Measurements from ENCODE around the gene KLRC1. TPM values are rescaled to one million over a fixed set of nuclear protein-coding genes. Genes with fewer than 3 reads are reported as not detected.
A peak's percentile ranks its signal among the peaks of the same experiment; 100 is the strongest.
"Not testable (repeated sequence)": the region's sequence is repeated elsewhere in the genome, so short reads cannot be mapped to it uniquely, and the experiment has no call there.

Gene KLRC1
- total RNA-seq = not detected in 2 replicates

DNA sequence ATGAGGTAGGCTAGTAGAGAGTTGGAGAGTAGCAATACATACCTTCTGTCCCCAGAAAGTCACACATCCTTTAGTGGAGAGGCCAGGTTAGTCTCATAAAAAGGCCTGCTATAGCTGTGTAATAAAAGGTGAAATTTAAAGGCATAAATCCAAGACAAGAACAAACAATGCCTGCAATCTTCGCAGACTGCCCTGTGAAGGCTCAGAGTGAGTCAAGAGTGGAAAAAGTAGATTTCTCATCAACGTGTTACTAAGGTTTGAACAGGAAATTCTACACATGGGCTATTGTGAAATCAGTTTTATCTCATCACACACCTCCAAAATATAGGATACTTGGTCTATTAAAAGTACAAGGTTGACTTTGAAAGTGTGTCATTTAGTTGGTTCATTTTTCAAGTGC is at the start of gene KLRC1:
TSS of gene KLRC1 (minus strand) at position 222 of the 400 bp plus-strand sequence. CDS start 2,221 bp downstream, outside the sequence.
- no peak for DNase-seq

DNA sequence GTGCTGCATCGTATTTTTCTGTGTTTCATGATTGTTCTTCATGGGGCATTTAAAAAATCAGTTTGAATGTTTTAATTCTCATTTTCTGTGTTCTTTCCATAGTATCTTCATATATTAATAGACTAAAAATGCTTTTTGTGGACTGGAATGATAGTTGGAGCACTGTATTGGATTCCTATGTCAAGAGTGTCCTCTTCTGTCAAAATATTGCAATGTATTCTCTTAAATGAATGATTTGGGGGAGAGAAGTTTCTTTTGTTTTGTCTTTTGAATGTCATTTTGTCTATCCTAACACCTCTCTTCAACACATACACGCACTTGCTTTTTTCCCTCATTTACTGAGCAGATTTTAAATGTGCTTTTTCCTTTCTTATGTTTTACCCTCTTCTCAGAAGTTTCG is 47.9 kb upstream of the KLRC1 start:
- DNase-seq = peak; percentile 2

DNA sequence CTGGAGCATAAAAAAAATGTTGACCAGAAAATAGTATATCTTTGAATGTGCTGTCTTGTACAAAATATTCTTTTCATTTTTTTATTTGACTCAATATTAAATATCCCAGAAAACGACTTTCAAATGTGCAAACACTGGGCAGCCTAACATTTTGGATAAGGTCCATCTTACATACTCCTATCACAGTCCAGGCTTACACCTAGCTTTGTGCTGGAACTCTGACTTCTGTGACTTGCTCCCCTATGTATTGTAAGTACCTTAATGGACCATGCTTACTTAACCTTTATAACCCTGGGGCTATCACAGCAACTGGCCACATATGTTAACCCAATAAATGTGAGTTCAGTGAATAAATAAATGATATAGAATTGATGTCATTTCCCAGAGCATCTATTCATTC is 44.9 kb upstream of the KLRC1 start:
- no peak for DNase-seq

DNA sequence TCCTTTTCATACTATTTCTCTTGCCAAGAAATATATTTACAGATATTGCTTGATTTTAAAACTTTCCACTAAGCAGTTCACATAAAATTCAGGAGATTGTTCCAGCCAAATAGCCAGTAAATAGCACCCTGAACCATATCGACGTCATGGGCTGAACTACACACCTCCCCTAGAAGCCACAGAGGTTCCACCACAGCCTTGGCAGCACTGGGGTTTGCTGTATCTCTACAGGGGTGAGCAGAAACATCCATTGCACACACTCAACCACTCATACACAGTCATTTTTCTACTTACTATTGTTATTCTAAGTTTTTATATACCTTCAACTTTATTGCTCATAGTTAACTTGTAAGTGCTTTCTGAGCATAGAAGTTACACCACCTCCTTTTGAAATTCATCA is 44.4 kb upstream of the KLRC1 start:
- no peak for DNase-seq

DNA sequence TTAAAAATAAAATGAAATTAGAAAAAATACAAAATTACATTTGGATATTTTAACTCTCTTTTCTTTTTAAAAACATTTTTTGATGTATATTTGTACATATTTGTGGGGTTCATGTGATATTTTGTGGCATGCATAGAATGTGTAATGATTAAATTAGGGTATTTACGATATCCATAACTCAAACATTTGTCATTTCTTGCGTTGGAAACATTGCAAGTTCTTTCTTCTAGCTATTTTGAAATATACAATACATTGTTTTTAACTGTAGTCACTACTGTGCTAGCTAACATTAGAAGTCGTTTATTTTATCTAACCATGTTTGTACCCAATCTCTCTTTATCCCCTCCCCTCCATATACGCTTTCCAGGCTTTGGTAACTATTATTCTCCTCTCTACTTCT is 38.6 kb upstream of the KLRC1 start:
- DNase-seq = no peak

DNA sequence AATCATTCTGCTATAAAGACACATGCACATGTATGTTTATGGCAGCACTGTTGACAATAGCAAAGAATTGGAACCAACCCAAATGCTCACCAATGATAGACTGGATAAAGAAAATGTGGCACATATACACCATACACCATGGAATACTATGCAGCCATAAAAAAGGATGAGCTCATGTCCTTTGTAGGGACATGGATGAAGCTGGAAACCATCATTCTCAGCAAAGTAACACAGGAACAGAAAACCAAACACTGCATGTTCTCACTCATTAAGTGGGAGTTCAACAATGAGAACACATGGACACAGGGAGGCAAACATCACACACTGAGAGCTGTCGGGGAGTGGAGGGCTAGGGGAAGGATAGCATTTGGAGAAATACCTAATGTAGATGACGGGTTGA is 34.2 kb upstream of the KLRC1 start:
- not testable (repeated sequence) for DNase-seq

DNA sequence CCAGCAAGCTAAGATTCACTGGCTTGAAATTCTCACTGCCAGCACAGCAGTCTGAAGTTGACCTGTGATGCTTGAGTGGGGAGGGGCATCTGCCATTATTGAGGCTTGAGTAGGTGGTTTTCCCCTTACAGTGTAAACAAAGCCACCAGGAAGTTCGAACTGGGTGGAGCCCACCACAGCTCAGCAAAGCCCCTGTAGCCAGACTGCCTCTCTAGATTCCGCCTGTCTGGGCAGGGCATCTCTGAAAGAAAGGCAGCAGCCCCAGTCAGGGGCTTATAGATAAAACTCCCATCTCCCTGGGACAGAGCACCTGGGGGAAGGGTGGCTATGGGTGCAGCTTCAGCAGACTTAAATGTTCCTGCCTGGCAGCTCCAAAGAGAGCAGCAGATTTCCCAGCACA is 28.7 kb upstream of the KLRC1 start:
- DNase-seq = not testable (repeated sequence)

DNA sequence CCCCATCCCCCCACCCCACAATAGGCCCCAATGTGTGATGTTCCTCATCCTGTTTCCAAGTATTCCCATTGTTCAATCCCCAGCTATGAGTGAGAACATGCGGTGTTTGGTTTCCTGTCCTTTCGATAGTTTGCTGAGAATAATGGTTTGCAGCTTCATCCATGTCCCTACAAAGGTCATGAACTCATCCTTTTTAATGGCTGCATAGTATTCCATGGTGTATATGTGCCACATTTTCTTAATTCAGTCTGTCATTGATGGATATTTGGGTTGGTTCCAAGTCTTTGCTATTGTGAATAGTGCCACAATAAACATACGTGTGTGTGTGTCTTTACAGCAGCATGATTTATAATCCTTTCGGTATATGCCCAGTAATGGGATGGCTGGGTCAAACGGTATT is 19.6 kb upstream of the KLRC1 start:
- DNase-seq = not testable (repeated sequence)

DNA sequence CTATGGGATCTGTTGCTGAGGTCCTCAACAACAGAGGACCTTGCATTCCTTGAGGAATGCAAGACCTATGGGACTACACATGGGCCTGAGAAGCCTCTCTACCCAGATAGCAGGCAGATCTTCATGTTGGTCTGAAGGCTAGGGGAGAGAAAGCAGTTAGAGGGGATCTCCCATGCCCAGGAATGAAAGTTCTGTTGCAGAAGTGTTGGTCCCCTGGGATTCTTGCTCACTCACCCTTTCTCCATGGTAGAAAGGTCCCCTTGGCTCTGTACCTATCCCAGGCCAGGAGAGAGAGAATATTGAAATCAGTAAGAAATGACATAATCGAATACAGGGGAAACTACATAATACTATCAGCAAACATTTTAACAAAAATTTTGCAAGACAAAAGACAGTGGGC is 16.5 kb upstream of the KLRC1 start:
- DNase-seq = no peak

DNA sequence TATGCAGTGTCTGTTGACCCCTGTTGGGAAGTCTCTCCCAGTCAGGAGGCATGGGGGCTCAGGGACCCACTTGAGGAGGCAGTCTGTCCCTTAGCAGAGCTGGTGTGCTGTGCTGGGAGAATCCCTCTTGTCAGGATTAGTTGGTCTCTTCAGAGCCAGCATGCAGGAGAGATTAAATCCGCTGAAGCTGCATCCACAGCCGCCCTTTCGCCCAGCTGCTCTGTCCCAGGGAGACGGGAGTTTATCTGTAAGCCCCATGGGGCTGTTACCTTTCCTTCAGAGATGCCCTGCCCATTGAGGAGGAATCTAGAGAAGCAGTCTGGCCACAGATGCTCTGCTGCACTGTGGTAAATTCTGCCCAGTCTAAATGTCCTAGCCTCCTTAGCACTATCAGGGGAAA is 13.1 kb upstream of the KLRC1 start:
- DNase-seq = no peak

DNA sequence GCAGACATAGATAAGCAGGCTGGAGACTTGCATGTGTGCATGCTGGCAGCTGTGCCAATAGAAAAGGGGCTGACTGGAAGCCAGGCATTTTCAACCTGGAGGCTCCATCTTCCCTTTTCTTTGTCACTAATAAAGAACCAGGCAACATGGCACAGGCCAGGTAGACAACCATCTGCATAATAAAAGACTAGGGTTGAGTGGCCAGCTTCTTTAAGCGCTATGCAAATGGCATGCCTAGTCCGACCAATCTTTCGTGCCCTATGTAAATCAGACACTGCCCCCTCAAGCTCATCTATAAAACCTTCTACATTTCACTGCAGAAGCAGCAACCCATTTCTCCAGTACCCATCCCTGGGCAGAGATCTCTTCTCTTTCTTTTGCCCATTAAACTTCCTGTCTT is 4.6 kb upstream of the KLRC1 start:
- DNase-seq = no peak

DNA sequence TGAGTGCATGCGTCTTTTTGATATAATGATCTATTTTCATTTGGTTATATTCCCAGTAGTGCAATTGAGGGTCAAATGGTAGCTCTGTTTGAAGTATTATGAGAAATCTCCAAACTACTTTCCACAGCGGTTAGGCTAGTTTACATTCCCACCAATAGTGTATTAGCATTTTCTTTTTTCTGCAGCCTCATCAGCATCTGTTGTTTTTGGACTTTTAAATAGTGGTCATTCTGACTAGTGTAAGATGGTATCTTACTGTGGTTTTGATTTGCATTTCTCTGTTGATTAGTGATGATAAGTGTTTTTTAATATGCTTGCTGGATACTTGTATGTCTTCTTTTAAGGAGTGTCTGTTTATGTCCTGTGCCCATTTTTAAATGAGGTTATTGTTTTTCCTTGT is 3.7 kb upstream of the KLRC1 start:
- no peak for DNase-seq

DNA sequence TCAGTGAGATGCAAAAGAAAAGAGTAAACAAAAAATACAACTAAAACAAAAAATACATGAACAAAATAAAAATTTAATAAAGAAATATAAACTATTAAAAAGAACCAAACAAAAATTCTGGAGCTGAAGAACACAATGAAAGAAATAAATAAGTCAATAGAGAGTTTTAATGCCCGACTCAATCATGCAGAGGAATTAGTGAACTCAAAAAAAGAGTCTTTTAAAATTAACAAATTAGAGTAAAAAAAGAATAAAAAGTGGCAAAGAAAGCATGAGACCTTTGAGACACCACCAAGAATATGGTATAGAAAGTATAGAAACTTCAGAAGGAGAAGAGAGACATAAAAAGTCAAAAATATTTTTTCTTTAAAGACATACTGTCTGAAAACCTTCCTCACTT is 2.6 kb upstream of the KLRC1 start:
- no peak for DNase-seq

DNA sequence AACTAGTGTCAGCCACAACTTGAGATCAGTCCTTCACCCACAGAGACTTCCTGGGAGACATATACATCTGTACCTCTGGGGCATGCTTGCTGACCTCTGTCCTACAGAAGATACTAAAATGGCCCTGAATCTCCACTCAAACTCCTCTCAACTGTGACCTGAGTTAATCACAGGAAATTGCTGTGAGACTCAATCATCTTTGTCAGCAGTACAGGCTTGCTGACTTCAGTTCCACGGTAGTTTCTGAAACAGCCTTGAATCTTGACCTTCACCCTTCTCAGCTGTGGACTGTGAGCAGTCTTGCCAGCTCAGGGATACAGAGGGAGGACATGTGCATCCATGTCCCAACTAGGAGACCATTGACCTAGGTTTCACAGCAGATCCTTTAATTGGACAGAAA is 1.4 kb upstream of the KLRC1 start:
- no peak for DNase-seq

DNA sequence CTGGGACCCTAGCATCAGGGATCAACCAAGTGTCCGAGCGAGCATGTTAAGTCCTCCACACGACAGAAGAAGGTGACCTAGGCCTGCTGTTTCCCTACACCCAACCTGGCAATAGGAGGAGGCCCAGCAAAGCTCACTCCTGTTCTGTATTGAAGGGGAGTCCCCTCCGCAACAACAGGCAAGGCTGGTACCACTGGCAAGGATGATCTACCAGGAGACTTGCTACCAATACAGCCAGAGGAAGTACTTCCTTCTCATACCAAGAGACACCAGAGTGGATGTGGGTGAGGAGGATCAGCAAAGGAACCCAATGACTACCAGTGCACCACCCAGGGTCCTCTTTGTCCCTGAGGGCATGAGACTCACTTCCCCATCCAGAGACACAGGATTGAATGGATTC is 4.9 kb downstream of the KLRC1 start:
- no peak for DNase-seq

DNA sequence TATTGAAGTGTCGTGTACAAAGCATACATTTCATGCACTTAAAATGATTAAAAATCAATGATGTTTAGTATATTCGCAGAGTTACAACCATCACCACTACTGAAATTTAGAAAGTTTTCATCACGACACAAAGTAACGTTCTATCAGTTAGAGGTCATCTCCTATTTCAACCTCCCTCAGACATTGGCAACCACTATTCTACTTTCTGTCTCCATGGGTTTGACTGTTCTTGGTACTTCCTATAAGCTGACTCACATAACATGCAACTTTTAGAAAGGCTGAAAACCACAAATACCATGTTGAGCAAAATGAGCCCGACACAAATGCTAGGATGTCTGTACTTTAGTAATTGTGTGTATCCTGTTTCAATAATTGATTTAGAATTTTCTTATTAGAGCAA is 7.1 kb downstream of the KLRC1 start:
- DNase-seq = not testable (repeated sequence)

DNA sequence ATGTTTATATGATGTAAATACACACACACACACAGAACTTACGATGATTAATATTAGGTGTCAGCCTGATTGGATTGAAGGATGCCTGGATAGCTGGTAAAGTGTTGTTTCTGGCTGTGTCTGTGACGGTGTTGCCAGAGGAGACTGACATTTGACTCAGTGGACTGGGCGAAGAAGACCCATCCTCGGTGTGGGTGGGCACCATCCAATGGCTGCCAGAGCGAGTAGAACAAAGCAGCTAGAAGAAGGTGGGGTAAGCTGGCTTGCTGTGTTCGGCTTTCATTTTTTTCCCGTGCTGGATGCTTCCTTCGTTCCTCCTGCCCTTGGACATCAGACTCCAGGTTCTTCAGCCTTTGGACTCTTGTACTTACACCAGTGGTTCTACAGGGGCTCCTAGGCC is 12.0 kb downstream of the KLRC1 start:
- not testable (repeated sequence) for DNase-seq

DNA sequence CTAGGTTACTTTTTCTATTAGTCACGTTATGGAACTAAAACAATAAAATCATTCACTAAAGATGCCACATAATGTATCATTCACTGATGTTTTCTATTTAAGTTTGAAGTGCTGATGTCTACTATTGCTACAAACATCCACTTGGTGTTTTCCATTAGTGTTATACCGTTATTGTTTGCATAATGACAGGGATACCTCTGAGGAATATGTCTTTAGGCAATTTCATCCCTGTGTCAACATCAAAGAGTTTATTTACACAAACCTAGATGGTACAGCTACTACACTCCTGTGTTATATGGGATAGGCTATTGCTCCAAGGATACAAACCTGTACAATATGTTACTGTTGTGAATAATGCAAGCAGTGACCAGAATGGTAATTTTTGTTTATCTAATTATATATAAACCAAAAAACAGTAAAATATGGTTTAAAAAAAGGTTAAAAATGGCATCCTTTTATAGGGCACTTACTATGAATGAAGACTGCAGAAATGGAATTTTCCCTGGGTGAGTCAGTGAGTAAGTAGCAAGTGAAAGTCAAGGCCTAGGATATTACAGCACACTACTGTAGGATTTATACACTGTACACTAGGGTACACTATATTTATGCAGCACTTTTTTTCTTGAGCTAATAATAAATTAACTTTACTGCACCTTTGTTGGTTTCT is 13.4 kb downstream of the KLRC1 start:
- not testable (repeated sequence) for DNase-seq

DNA sequence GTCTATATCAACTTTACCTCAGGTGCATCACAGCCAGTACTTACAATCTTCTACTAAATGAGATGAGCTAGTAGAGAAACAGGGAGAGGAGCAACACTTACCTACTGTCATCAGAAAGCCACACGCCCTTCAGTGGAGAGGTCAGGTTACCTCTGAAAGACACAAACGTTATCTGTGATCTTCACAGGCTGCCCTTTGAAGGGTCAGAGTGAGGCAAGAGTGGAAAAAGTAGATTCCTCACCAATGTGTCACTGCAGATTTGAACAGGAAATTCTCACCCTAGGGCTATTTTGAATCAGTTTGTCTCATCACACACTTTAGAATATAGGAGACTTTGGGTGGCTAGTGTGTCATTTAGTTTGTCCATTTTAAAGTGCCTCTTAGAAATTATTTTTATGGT is 15.6 kb downstream of the KLRC1 start:
- not testable (repeated sequence) for DNase-seq

DNA sequence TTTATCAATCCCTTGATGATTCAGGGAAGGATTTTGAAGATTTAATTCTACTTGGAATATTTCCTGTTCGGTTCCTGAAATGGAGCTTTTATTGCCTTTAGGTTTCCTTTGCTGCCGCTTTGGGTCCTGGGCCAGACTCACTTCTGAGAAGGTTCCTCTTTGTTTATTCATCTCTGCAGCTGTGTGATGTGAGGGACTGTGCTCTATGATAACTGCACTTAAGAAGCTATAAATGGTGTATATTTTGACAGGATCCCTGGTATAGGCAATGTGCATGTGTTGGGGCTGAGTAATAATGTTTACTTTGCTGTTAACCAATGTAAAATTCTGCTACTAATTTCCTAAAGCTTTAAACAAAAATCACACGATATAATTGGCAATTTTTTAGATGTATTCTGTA is 17.4 kb downstream of the KLRC1 start, which contains the start of gene KLRC2:
TSS of gene KLRC2 (minus strand) at position 195 of the 400 bp plus-strand sequence. CDS start at position 171, 24 bp downstream.
- peak; percentile 52 for DNase-seq

DNA sequence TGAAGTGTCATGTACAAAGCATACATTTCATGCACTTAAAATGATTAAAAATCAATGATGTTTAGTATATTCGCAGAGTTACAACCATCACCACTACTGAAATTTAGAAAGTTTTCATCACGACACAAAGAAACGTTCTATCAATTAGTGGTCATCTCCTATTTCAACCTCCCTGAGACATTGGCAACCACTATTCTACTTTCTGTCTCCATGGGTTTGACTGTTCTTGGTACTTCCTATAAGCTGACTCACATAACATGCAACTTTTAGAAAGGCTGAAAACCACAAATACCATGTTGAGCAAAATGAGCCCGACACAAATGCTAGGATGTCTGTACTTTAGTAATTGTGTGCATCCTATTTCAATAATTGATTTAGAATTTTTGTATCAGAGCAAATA is 22.6 kb downstream of the KLRC1 start:
- not testable (repeated sequence) for DNase-seq

DNA sequence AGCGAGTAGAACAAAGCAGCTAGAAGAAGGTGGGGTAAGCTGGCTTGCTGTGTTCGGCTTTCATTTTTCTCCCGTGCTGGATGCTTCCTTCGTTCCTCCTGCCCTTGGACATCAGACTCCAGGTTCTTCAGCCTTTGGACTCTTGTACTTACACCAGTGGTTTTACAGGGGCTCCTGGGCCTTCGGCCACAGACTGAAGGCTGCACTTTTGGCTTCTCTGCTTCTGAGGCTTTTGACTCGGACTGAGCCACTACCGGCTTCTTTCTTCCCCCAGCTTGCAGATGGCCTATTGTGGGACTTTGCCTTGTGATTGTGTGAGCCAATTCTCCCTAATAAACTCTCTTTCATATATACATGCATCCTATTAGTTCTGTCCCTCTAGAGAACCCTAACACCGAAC is 27.2 kb downstream of the KLRC1 start:
- not testable (repeated sequence) for DNase-seq

DNA sequence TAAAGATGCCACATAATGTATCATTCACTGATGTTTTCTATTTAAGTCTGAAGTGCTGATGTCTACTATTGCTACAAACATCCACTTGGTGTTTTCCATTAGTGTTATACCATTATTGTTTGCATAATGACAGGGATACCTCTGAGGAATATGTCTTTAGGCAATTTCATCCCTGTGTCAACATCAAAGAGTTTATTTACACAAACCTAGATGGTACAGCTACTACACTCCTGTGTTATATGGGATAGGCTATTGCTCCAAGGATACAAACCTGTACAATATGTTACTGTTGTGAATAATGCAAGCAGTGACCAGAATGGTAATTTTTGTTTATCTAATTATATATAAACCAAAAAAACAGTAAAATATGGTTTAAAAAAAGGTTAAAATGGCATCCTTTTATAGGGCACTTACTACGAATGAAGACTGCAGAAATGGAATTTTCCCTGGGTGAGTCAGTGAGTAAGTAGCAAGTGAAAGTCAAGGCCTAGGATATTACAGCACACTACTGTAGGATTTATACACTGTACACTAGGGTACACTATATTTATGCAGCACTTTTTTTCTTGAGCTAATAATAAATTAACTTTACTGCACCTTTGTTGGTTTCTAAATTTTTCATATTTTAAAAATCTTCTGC is 28.8 kb downstream of the KLRC1 start:
- not testable (repeated sequence) for DNase-seq

DNA sequence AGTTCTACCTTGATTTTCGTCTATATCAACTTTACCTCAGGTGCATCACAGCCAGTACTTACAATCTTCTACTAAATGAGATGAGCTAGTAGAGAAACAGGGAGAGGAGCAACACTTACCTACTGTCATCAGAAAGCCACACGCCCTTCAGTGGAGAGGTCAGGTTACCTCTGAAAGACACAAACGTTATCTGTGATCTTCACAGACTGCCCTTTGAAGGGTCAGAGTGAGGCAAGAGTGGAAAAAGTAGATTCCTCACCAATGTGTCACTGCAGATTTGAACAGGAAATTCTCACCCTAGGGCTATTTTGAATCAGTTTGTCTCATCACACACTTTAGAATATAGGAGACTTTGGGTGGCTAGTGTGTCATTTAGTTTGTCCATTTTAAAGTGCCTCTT is 31.0 kb downstream of the KLRC1 start:
- not testable (repeated sequence) for DNase-seq

DNA sequence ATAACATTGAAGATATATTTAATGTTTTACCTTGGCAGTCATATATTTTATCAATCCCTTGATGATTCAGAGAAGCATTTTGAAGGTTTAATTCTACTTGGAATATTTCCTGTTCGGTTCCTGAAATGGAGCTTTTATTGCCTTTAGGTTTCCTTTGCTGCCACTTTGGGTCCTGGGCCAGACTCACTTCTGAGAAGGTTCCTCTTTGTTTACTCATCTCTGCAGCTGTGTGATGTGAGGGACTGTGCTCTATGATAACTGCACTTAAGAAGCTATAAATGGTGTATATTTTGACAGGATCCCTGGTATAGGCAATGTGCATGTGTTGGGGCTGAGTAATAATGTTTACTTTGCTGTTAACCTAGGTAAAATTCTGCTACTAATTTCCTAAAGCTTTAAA is 32.8 kb downstream of the KLRC1 start, which contains the start of gene KLRC3:
TSS of gene KLRC3 (minus strand) at position 262 of the 400 bp plus-strand sequence. CDS start at position 217, 45 bp downstream.
- peak; percentile 11 for DNase-seq

Data from dermis blood vessel endothelial cell (primary cell).